ENCODE data around the gene COX6A1.

Gene COX6A1

GRCh38 chr12:120437735-120438494 lies at the start of gene COX6A1:
Gene COX6A1, plus strand, starts transcription at chr12:120438113. Its CDS starts 14 bp downstream, at chr12:120438127.
- DNase-seq (ENCODE audit: low read depth): peak; percentile 97

- no peak for DNase-seq (ENCODE audit: low read depth)
These were observed 49.0 kb upstream of the COX6A1 start for GRCh38 chr12:120388691-120389481.

DNA sequence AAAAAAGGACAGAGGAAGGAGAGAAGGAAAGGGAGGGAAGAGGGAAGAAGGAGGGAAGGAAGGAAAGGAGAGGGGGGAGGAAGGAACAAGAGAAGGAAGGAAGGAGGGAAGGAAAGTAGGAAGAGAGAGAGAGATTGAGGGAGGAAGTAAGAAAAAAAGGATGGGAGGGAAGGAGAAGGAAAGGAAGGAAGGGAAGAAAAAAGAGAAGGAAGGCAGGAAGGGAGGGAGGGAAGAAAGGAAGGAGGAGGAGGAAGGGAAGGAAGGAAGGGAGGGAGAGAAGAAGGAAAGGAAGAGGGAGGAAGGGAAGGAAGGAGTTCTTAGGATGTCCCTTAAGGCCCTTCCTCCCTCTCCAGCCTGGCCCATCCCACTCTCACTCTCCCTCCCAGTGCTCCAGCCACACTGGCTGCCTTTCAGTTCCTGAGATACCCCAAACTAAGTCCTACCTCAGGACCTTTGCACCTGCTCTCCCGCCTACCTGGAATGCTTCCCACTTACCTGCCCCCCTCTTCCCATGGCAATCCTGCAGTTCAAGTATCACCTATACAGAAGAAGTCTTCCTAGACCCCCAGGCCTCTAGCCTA lies 47.3 kb upstream of the COX6A1 start:
- DNase-seq (ENCODE audit: low read depth): no peak

DNA sequence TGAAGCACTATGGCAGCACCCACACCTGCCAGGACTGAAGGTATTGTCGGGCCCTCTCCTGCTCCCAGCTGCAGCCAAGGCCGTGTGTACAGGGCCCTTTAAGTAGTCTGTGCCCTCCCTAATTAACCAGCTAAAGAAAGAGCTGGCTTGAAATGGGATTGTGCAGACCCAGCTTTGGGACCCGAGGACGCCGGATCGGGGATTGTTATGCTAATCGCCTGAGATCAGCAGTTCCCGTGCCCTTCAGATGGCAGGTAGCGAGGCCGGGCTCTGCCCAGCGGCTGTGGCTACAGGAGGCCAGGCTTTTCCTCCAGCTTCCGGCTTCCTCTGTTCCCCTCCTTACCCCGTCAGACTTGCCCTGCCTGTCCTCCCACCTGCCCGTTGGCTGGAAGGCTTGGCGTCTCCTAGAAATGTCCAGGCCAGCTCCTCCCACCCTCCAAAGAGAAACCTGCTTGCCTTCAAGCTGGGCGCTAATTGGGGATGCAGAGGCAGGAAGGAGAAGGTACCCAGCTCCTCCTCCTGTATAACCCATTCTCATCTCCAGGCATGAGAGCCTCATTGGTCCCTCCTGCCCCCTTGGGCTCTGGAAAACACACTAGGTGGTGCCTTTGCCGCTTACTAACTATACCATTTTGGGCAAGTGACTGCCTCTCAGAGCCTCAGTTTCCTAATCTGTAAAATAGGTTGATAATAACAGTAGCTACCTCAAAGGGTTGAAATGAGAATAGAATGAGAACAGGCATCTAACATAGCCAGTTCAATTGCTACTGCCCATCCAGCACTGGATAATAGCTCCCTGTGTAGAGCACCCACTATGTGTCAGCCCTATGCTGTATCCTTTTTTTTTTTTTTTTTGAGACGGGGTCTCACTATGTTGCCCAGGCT lies 43.2 kb upstream of the COX6A1 start:
- no peak for DNase-seq (ENCODE audit: low read depth)

DNA sequence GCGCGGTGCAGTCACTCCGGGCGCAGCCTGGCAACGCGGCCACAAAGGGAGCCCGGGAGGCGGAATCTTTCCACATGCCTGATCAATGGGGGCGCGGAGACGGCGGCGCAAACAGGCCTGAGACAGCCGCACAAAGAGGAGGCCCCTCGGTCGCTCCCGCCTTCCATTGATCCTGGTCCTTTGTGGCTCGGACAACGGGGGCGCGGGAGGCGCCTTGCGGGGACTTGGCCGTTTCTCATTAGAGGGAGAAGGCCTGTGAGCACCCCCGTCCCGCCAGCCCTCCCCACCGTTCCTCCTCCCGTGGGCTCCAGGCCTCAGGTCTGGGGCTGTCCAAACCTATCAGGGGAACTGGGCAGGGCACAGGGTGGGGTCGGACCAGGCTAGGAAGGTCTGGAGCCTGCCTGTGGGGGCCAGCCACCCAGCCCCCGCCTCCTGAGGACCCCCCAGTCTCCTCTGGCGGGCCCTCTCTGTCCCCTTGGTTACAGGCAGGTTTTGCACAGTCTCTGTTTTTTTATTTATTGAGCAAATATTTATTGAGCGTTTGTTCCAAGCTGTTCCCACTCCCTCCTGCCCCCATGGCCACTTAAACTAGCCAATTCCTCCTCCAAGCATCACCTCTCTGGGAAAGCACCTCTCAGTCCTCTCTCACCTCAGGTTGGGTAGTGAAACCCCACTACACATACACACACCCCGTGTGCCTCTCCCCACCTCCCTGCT lies 39.9 kb upstream of the COX6A1 start:
- no peak for DNase-seq (ENCODE audit: low read depth)

DNA sequence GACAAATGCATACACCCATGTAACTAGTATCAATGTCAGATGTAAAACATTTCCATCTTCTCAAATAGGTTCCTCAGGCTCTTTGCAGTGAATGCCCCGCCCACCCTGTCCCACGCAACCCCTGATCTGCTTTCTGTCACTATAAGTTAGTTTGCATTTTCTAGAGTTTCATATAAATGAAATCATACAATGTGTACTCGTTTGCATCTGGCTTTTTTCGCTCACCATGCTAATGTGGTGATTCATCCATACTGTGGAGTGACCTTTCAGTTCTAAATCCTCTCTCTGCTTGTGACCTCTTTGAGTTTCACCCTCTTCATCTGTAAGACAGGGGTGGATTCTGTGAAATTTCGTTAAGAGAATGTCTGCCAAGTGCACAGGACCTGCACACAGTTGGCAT lies 38.4 kb upstream of the COX6A1 start:
- no peak for DNase-seq (ENCODE audit: low read depth)

DNA sequence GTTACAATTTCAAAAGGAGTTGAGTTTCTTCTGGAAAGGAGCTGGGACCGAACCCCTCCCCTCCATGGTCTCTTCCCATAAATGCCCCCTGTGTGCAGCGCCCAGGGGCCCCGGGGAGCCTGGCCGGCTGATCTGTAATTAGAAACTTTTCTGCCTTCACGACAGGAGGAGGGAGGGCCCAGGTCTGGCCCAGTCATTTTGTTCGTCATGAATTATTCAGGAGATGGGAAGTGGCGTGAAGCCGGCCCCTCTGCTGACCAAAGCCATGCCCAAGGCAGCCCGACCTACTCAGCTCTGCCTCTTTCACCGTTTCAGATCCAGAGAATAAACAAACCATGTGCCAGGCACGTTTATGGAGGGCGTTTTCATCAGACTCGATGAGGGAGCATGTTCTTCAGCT lies 35.7 kb upstream of the COX6A1 start:
- DNase-seq (ENCODE audit: low read depth): no peak

DNA sequence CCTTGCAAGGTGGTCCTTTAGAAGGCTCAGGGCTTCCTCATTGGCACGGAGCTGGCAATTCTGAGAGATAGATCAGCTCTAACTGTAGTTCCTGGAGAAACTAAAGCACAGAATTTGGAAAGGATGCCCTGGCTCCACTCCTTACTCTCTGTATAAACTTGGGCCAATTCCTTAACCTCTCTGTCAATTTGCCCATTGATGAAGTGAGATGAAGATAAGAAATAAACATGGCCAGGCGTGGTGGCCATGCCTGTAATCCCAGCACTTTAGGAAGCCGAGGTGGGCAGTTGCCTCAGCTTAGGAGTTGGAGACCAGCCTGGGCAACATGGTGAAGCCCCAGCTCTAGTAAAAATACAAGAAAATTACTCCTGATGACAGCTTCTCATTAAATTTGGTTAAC lies 34.0 kb upstream of the COX6A1 start:
- no peak for DNase-seq (ENCODE audit: low read depth)

- no peak for DNase-seq (ENCODE audit: low read depth)
These were observed 33.6 kb upstream of the COX6A1 start for GRCh38 chr12:120404271-120404670.

- DNase-seq (ENCODE audit: low read depth): no peak
These were observed 31.8 kb upstream of the COX6A1 start for GRCh38 chr12:120406069-120406468.

DNA sequence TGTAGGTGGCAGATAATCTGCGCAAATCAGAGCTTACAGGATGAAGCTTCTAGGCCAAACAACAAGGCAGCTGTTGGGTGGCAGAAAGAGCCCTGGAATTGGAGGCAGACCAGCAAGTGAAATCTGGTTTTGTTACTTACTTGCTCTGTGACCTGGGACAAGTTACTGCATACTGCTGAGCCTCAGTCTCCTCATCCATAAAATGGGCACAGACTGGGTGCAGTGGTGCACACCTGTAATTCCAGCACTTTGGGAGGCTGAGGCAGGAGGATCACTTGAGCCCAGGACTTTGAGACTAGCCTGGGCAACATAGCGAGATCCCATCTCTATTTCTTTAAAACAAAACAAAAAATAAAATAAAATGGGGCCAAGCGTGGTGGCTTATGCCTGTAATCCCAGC lies 31.4 kb upstream of the COX6A1 start:
- no peak for DNase-seq (ENCODE audit: low read depth)

DNA sequence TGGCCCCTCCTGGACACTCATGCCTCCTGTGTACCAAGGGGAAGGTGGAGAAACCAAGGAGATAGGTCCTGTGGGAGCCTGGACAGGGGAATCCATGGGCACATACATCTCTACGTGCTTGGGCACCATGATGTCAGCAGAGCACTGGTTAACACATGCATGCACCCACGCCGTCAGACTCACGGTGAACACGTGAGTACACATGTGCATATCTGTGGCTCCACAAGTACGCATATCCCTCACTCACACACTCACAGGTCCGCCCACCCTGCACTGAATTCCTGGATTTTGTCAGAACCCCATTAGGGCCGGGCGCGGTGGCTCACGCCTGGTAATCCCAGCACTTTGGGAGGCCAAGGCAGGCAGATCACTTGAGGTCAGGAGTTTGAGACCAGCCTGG lies 29.1 kb upstream of the COX6A1 start:
- DNase-seq (ENCODE audit: low read depth): no peak

DNA sequence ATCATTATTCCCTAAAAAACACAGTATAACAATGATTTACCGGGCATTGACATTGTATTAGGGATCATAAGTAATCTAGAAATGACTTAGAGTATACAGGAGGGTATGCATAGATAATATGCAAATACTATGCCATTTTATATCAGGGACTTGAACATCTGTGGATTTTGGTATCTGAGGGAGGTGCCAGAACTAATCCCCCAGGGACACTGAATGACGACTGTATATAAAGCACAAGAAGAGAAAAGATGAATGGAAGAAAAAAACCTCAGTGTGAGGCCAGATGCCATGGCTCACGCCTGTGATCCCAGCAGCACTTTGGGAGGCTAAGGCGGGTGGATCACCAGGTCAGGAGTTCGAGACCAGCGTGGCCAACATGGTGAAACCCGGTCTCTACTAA lies 25.5 kb upstream of the COX6A1 start:
- DNase-seq (ENCODE audit: low read depth): no peak

DNA sequence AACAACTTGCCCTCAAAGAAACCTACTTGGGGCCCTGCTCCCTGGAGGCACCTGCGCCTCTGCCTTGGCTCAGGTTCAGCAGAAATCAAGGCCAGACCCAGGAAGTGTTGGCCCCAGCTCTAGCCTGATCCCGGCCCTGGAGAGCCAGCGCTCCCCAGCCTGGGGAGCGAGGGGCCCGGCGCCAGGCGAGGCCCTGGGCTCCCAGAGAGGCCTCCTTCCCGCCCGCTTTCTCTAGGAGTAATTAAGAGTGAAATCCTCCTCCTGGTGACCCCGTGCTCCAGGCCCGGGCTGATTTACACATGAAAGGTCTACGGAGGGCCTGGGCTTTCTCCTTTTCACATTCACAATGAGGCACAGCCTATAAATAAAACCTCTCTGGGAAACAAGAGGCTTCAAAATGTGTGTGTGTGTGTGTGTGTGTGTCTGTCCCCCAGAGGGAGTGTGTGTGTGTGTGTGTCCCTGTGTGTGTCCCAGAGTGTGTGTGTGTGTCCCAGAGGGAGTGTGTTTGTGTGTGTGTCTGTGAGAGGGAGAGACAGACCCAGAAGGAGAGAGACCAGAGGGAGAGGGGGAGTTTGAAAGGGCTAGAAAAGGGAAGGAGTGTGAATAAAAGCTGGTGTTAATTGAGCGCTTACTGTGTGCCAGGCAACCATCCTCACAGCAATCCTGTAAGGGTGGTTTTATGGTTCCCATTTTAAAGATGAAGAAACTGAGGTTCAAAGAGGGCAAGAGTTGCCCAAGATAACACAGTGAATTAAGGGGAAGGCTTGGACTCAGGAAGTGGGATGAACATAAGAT lies 23.8 kb upstream of the COX6A1 start:
- DNase-seq (ENCODE audit: low read depth): no peak

- DNase-seq (ENCODE audit: low read depth): no peak
These were observed 21.3 kb upstream of the COX6A1 start for GRCh38 chr12:120416490-120417216.

DNA sequence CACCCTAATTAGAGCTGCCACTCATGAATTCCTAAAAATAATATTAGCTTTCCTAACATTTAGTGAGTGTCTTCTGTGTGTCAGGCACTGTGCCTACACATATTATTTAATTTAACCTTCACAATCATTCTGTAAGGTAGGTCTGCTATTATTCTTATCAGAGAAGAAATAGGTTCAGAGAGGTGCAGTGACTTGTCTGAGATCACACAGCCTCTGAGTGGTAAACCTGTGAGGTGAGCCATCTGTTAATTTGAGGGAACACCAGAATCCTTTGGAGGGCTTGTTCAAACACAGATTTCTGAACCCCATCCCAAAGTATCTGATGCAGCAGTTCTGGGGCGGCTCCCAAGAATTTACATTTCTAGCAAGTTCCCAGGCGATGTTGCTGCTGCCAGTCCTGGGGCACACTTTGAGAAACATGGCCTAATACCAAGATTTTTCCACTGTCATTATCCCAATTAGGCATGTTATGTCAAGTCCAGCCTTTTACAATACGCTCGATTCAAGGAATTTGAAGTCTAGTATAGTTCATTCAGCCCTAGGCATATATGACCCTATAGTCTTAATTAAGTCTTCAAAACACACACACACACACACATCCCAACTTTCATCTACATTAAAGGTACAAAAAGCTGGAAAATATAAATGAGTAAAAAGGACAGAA lies 19.9 kb upstream of the COX6A1 start:
- no peak for DNase-seq (ENCODE audit: low read depth)

DNA sequence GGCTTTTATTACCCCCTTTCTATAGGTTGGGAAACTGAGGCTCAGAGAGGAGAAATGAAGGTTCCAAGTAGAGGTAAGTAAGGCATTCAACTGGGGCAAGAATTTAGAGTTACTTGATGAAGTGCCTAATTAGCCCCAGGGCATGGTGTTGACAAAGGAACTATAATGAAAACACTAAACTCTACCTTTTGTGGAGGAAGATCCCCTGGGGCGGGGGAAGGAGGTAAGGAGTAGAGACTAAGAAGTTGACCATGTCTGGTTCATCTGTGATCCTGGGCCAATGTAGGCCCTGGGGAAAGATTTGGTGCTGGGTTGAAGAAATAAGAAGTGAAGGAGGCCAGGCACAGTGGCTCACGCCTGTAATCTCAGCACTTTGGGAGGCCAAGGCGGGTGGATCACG lies 16.2 kb upstream of the COX6A1 start:
- no peak for DNase-seq (ENCODE audit: low read depth)

DNA sequence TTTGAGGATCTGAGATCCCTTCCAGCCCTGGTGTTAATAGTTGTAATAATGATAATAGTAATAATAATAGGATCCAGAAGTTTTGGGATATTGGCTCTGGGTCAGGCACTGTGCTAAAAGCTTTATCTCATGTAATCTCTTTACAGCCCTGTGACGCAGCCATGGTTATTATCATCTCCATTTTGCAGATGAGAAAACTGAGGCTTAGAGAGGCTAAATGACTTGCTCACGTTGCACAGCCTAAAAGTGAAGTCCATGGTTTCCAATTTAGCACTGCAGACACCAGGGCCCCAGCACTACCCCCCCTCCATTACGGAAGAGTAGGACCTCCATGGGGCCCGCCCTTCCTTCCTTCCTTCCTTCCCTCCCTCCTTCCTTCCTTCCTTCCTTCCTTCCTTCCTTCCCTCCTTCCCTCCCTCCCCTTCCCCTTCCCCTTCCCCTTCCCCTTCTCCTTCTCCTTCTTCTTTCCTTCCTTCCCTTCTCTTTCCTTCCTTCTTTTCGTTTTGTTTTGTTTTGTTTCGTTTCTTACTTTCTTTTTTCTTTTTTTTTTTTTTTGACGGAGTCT lies 14.9 kb upstream of the COX6A1 start:
- no peak for DNase-seq (ENCODE audit: low read depth)

DNA sequence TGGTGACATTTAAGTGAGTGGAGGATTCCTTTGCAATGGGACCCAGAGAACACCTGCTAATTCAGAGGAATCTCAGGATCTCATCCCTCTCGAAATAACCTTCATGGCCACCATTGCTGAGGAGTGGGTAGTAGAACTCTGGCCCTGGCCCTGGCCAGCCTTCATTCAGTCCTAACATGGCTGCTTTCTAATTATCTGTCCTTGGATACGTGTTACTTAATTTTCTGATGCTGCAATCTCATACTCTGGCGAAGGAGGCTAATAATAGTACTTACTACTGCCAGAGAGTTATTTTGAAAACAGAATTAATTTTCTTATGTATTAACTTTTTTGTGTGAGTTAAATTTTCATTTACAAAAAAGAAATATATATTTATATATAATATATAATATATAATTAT lies 12.1 kb upstream of the COX6A1 start:
- no peak for DNase-seq (ENCODE audit: low read depth)
